Motor neuron (in vitro differentiated cells): Measurements from ENCODE around the gene TFE3. TPM values are rescaled to one million over a fixed set of nuclear protein-coding genes. Genes with fewer than 3 reads are reported as not detected.

Experiments used
- ATAC-seq, 8 experiments: fragments of 200-7000 bp; cut with Tn5 transposase; replicated peaks in 6 of 8; 2 replicates each; pipeline ENCODE4 v1.8.0; 2021; ENCODE audit warnings: mild to moderate bottlenecking in 8 of 8, moderate library complexity in 8 of 8
- H3K27ac ChIP-seq, 2 donors: fragments of 250-450 bp; sonication (Bioruptor Pico); 2 replicates each; pipeline ENCODE4 v1.9.0; 2021; ENCODE audit warnings: antibody characterized with exemption in 2 of 2, mild to moderate bottlenecking in 2 of 2, moderate library complexity in 1 of 2
- H3K4me1 ChIP-seq, 2 donors: fragments of 250-450 bp; sonication (Bioruptor Pico); replicated peaks in 1 of 2; 2 replicates each; pipeline ENCODE4 v1.6.1; 2021; ENCODE audit warnings: antibody characterized with exemption in 2 of 2, mild to moderate bottlenecking in 2 of 2, moderate library complexity in 1 of 2
- H3K4me3 ChIP-seq, 5 donors: fragments of 250-450 bp; sonication (Bioruptor Pico); 2 replicates each; pipeline ENCODE4 v1.9.0; 2021; ENCODE audit warnings: antibody characterized with exemption in 5 of 5, mild to moderate bottlenecking in 5 of 5, moderate library complexity in 4 of 5
- WGBS, 10 experiments: fragments of 450-650 bp; shearing (Covaris generic); methylation state at CpG; one replicate each; pipeline ENCODE4 v1.0.0; 2022; 5-methylcytosine and 5-hydroxymethylcytosine counted together
- in situ Hi-C, 9 experiments: fragments of 400-800 bp; cut with MboI; loops; one replicate each; pipeline ENCODE4 v1.15.0; 2021; ENCODE audit warnings: low sequenced_read_pairs in 9 of 9, low pct_unique_long_range_greater_than_20kb in 2 of 9; ENCODE audit not compliant: unreplicated experiment in 9 of 9
- total RNA-seq, 8 experiments: library from RNA; unstranded; fragments of 300-600 nt; gene quantifications; 2 replicates each; pipeline versions ENCODE4 v1.2.3 to v1.2.4, GENCODE V29; 2022

The TFE3 gene
- total RNA-seq, 8 experiments from 2014 or later: 9.7 to 43.2 (median 24.4) TPM

DNA sequence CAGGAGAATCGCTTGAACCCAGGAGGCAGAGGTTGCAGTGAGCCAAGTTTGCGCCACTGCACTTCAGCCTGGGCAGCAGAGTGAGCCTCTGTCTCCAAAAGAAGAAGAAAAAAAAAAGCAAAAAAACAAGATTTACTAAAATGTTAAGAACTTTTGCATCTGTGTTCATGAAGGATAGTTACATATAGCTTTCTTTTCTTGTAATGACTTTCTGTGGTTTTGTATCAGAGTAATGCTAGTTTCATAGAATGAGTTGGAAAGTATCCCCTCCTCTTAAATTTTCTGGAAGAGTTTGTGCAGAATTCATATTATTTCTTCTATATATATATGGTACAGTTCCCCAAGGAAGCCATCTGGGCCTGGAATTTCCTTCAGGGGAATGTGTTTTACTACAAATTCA lies 24.1 kb downstream of the TFE3 start:
- no peaks in the 10 kb centered on the region for H3K4me1 ChIP-seq
- ATAC-seq: no peak
- no peak overlapping the region for H3K4me3 ChIP-seq
- in situ Hi-C loops: no loop called here
- H3K27ac ChIP-seq: no peak overlapping the region
- WGBS, 10 experiments: 69% methylated on average over 2 of the region's 2 CpGs; no CpG with 5 or more reads in 9 of the 10 experiments

DNA sequence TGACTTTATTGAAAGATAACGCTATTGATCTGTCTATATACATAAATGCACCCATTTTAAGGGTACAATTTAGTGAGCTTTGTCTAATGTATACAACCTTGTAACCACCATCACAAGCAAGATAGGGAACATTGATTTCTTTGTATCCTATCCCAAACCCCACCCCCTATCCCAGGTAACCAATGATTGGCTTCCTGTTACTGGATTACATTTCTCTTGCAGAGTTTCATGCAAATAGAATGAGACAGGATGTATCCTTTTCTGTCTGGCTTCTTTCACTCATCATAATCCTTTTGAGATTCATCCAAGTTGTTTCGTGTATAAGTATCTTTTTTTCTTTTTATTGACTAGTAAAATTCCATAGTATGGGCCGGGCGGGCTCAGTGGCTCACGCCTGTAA lies 39.5 kb downstream of the TFE3 start:
- peaks cover 0 to 2% of the 10 kb centered on the region in 2 donors for H3K4me1 ChIP-seq
- in situ Hi-C loops: no loop called here
- H3K4me3 ChIP-seq: no peak overlapping the region
- WGBS, 10 experiments: 25 to 85% (median 76%) methylated on average over 1 to 4 of the region's 5 CpGs; no CpG with 5 or more reads in 6 of the 10 experiments
- no peak for ATAC-seq
- H3K27ac ChIP-seq: no peak overlapping the region

DNA sequence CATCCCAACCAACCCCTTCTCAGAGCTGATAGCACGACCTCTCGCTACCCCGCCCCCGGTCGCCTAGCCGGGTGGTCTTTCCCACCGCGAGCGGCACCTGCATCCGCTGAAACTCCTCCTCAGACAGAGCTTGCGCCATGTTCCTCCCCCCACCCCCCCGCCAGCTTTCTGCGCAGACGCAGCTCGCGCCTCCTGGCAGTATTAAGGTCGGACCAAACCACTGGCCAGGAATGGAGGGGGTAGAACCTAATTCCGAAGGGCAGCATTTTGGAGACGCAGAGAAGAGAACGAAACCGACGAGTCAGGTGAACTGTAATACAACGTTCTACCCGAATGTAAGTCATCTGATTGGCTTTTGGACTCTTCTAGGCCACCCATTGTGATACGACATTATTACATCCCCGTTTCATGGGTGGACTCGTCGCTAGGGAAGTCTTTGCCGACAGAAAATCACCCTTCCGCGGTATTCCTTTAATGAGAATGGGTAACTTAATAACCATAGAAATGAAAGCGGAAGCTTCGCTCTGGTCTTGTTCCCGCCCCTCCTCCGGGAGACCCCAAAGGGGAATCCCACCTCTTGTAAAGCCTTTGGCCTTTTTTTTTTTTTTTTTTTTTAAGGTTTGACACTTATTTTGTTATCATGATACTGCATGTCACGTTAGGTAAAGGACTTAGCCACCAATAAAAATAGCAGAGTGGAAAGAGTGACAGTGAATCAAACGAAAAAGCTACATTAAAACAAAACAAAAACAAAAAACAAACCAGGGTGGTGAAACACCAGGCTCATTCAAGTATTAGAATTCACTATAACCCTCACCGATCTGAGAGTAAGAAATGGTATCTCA lies 40.8 kb downstream of the TFE3 start, which contains the start of gene GRIPAP1:
TSS of gene GRIPAP1 (minus strand) at position 174 of the 845 bp plus-strand sequence. CDS start at position 139, 35 bp downstream.
- in situ Hi-C loops: no loop called here
- WGBS, 10 experiments: 0 to 60% (median 11%) methylated on average over 1 to 10 of the region's 38 CpGs; no CpG with 5 or more reads in 2 of the 10 experiments
- Histone ChIP-seq H3K4me1 (peaks cover 0 to 2% of the 10 kb centered on the region in 2 donors), H3K4me3 (peak within 1 kb of the TSS; percentile 52 to 71 (median 63)), H3K27ac (peak within 1 kb of the TSS; percentile 94 to 100)
- peak; percentile 85 to 93 (median 92) for ATAC-seq

DNA sequence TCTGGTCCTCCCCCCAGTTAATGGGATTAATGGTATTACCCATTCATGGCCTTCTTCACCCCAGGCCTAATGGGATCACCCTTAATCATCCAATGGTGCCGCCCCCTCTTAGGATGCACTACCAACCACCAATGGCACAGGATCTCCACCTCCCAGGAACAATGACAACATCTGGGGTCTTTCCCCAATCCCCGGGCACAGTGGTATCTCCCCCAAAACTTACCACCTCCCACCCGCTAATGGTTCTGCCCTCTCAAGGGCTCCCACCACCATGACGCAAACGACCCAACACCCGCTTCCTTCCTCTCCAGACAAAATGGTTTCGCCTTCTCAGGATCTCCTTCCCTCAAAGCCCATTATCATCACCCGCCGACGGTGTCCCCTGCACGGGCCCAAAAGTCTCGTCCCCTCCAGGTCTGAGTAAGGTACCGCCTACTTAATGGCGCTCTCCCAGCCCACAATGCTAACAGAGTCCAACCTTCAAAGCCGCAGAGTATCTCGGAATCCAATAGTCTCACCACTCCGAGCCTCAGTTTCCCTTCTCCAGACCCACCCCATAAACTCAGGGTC lies 41.6 kb downstream of the TFE3 start:
- WGBS, 10 experiments: 0 to 8% methylated on average over 1 to 2 of the region's 17 CpGs; no CpG with 5 or more reads in 8 of the 10 experiments
- Histone ChIP-seq H3K4me3 (peak overlapping the region; percentile 52 to 71 (median 63)), H3K27ac (peak overlapping the region; percentile 94 to 100), H3K4me1 (peaks cover 0 to 2% of the 10 kb centered on the region in 2 donors)
- peak; percentile 25 to 56 (median 38) for ATAC-seq
- in situ Hi-C loops: no loop called here

DNA sequence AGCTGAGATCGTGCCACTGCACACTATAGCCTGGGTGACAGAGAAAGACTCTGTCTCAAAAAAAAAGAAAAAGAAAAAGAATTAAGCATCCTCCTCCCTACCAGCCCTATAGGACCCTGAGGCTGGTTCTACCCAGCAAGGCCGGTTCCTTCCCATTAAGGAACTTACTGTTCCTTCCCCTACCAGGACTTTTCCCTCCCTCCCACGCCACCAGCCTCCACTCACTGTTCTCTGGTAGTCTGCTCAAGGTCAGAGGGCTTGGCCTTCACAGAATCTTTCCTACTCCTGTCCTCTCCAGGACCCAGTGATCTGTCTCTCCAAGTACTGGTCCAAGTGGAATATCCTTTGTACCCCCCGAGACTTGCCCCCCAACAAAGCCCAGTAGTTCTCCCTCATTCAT lies 42.5 kb downstream of the TFE3 start:
- H3K4me3 ChIP-seq: no peak overlapping the region
- in situ Hi-C loops: no loop called here
- no peak overlapping the region for H3K27ac ChIP-seq
- 61 to 100% (median 80%) methylated on average over 1 to 3 of the region's 4 CpGs; no CpG with 5 or more reads in 7 of the 10 experiments for WGBS, 10 experiments
- peaks cover 0 to 2% of the 10 kb centered on the region in 2 donors for H3K4me1 ChIP-seq
- no peak for ATAC-seq

DNA sequence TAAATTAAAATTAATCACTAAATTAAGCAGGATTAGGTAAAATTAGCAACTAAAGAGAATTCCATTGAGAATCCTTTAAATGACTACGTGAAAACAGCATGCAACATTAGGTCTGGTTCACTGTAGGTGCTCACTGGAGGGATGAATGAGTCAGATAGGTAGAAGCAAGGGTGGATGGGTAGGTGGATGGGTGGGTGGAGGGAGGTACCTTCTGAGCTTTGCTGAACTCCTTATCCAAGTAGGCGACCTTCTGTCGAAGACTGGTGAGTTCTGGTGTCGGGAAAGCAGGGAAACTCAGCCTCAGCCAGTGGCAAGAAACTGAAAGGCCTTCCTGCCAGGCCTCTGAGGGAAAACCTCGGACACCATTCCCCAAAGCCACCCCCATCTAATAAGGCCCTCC lies 44.1 kb downstream of the TFE3 start:
- ATAC-seq: no peak
- WGBS, 10 experiments: 60% methylated on average over 1 of the region's 5 CpGs; no CpG with 5 or more reads in 9 of the 10 experiments
- in situ Hi-C loops: no loop called here
- H3K4me3 ChIP-seq: no peak overlapping the region
- H3K27ac ChIP-seq: no peak overlapping the region
- H3K4me1 ChIP-seq: peaks cover 0 to 2% of the 10 kb centered on the region in 2 donors

DNA sequence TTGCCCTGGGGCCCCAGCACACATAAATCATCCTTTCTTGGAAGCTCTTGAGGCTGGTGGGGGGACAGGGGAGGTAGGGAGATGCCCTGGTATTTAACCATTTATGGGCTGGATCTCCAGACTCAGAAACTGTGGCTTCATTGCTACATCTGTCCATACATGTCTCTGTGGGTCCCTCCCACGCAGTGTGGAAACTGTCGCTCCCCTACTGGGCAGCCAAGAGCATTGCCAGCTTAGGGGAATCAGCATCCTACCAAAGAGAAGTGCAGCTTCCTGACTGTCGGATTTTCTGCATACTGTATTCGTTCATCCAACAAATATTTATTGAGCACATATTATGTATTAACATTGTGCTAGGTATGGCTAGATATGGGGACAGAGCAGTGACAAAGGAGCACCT lies 44.8 kb downstream of the TFE3 start:
- 58 to 93% (median 80%) methylated on average over 1 to 3 of the region's 4 CpGs; no CpG with 5 or more reads in 7 of the 10 experiments for WGBS, 10 experiments
- H3K4me3 ChIP-seq: no peak overlapping the region
- H3K4me1 ChIP-seq: peaks cover 0 to 2% of the 10 kb centered on the region in 2 donors
- H3K27ac ChIP-seq: no peak overlapping the region
- ATAC-seq: no peak
- in situ Hi-C loops: no loop called here

DNA sequence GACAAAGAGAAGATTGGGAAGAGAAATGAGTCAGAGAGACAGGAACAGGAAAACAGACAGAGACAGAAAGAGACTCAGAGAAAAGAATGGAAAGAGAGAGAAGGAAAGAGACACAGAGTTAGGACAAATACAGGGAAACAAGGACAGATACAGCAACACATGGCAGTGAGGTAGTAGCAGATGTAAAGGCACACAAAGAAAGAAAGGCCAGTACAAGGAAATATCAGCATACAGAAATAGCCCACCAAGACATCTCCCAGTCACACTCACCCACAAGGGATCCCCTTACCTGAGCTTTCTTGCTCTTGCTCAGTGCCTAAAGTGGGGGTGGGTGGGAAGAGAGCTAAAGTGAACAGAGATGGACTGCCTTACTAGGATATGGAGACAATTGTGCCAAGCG lies 45.3 kb downstream of the TFE3 start:
- in situ Hi-C loops: no loop called here
- Histone ChIP-seq H3K27ac (no peak overlapping the region), H3K4me1 (peaks cover 0 to 2% of the 10 kb centered on the region in 2 donors), H3K4me3 (no peak overlapping the region)
- 50 to 71% methylated on average over 1 of the region's 1 CpG; no CpG with 5 or more reads in 8 of the 10 experiments for WGBS, 10 experiments
- no peak for ATAC-seq

DNA sequence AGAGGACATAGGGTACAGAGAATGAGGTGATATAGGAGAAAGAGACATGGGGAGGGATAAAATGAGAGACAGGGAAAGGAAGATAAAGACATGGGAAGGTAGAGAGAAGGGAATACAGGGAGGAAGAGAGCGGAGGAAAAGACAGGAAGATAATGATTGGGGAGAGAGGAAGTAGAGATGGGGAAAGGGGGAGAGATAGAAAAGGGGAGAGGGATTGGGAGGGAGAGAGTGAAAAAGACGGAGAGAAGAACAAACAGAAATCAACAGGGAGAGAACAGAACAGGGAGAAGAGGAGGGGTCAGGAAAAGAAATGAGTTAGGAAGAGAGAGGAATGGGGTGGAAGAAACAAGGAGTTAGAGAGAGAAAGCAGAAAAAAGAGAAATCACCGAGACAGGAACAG lies 45.7 kb downstream of the TFE3 start:
- in situ Hi-C loops: no loop called here
- Histone ChIP-seq H3K4me1 (peaks cover 0 to 2% of the 10 kb centered on the region in 2 donors), H3K27ac (no peak overlapping the region), H3K4me3 (no peak overlapping the region)
- ATAC-seq: no peak
- WGBS, 10 experiments: 59 to 100% (median 97%) methylated on average over 3 of the region's 3 CpGs; no CpG with 5 or more reads in 4 of the 10 experiments

DNA sequence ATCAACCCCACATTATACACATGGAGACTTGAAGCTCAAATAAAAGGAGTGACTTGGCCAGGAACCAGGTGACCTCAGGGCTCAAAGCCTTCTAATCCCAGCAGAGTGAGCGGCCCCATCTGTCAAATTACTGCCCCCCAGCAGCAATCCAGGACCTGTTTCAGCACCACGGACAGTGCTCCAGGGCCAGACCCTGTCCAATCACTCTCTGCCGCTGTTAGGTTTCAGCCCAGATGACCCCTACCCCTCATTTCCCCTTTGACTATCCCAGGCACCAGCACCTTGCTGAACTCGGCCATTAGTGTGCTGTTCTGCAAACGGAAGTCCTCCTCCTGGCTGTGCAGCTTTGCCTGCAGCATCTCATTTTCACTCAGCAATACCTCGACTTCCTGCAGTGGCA lies 46.2 kb downstream of the TFE3 start:
- no peak overlapping the region for H3K27ac ChIP-seq
- in situ Hi-C loops: no loop called here
- no peak overlapping the region for H3K4me3 ChIP-seq
- ATAC-seq: no peak
- 39 to 100% (median 63%) methylated on average over 1 to 4 of the region's 6 CpGs; no CpG with 5 or more reads in 6 of the 10 experiments for WGBS, 10 experiments
- H3K4me1 ChIP-seq: peaks cover 0 to 2% of the 10 kb centered on the region in 2 donors

DNA sequence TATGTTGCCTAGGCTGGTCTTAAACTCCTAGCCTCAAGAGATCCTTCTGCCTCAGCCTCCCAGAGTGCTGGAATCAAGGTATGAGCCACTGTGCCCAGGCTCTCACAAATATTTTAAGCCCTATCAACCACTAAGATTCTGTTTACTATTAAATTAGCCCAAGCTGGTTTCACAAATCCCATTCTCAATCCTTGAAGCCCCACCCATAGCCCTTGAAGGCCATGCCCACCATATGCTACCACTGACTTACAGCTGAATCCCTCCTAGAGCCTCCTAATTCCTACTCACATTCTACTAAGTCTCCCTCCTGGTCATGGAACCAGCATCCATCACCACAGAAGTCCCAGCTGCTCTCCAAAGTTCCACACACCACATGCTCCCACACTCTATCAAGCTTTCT lies 50.8 kb downstream of the TFE3 start:
- in situ Hi-C loops: no loop called here
- H3K4me3 ChIP-seq: no peak overlapping the region

DNA sequence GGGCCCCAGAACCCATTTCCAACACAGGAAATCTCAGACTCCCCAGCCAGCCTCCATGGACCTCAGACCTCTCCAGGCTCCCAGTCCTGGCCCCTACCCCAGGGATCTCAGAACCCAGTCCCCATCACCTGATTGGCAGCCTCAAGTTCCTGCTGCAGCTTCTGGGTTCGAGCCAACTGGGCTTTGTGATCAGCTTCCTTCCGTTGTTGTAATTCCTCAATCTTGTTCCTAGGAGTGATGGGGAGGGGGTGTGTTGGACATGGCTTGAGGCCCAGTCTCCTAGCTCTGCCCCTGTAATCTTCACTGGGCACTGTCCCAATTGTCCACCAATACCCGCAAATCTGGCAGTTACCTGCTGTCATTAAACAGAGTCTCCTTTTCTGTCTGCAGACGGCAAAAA lies 53.7 kb downstream of the TFE3 start:
- H3K4me1 ChIP-seq: no peaks in the 10 kb centered on the region
- no peak overlapping the region for H3K27ac ChIP-seq
- in situ Hi-C loops: no loop called here
- 63 to 100% (median 100%) methylated on average over 1 to 4 of the region's 4 CpGs; no CpG with 5 or more reads in 7 of the 10 experiments for WGBS, 10 experiments
- no peak for ATAC-seq
- no peak overlapping the region for H3K4me3 ChIP-seq

More for the DNA sequence above, 50.8 kb downstream of the TFE3 start:
- Histone ChIP-seq H3K4me1 (no peaks in the 10 kb centered on the region), H3K27ac (no peak overlapping the region)
- no peak for ATAC-seq

DNA sequence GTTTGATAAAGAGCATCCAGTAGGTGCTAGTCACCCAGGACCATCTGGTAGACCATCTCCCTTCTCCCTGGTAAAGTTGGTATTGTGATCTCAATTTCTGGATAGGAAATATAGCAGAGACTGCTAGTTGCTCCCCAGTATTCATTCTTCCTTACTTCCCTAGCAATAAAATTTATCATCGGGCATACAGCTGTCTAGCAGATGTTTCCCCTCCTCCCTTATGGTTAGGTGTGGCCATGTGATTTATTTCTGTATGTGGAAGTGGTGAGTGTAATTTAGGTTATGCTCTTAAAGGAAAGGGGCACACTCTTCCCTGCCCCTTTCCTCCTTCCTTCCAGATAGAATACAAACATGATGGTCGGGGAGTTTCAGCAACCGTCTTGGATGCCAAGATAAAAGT lies 59.3 kb downstream of the TFE3 start:
- peak in 1 of 8 experiments; percentile 64 for ATAC-seq
- H3K27ac ChIP-seq: no peak overlapping the region
- H3K4me1 ChIP-seq: no peaks in the 10 kb centered on the region
- no peak overlapping the region for H3K4me3 ChIP-seq
- in situ Hi-C loops: no loop called here
- WGBS, 10 experiments: 43 to 100% (median 80%) methylated on average over 1 to 3 of the region's 3 CpGs; no CpG with 5 or more reads in 7 of the 10 experiments
